ENCODE results near the gene PTPRD. TPM values are rescaled to one million over a fixed set of nuclear protein-coding genes. Genes with fewer than 3 reads are reported as not detected.

PTPRD gene
- total RNA-seq, 1 experiment from 2014 or later: 70.1 TPM

GRCh38 chr9:10651012-10651411, 38.2 kb upstream of the PTPRD start:
- H3K27ac Mint-ChIP-seq (ENCODE audit: unreplicated experiment): no peak overlapping the region
- BruUV-seq (replicated peaks): no TSS peak
- no peaks in the 10 kb centered on the region for H3K9me3 Mint-ChIP-seq (ENCODE audit: unreplicated experiment)
- no peak for DNase-seq
- Histone ChIP-seq H3K27me3 (replicated peaks; ENCODE audit: control insufficient read depth, insufficient read depth, low read length) (no peaks in the 10 kb centered on the region), H3K9me3 (no peaks in the 10 kb centered on the region), H3K4me3 (ENCODE audit: low read depth, low read length) (no peak overlapping the region), H3K36me3 (ENCODE audit: control insufficient read depth, insufficient read depth, low read length) (no peaks in the 10 kb centered on the region), H3K4me1 (no peaks in the 10 kb centered on the region)
- H3K36me3 Mint-ChIP-seq (ENCODE audit: insufficient read depth, unreplicated experiment): no peaks in the 10 kb centered on the region
- intact Hi-C loops (cut with micrococcal nuclease; ENCODE audit: unreplicated experiment): no loop called here
- H3K27me3 Mint-ChIP-seq (ENCODE audit: insufficient read depth, unreplicated experiment): no peaks in the 10 kb centered on the region
- H3K4me1 Mint-ChIP-seq (ENCODE audit: low read depth, unreplicated experiment): no peaks in the 10 kb centered on the region
- no peak overlapping the region for H3K4me3 Mint-ChIP-seq (ENCODE audit: unreplicated experiment)
- ChIA-PET CTCF (no interaction called here), POLR2A (no interaction called here)
- TF ChIP-seq CTCF (IDR thresholded peaks at IDR 0.05; ENCODE audit: insufficient read depth in 1 of 2, low read depth in 1 of 2, low read length in 1 of 2, severe bottlenecking in 1 of 2, unreplicated experiment in 1 of 2): no peak

GRCh38 chr9:10649076-10649475, 36.3 kb upstream of the PTPRD start:
- no peaks in the 10 kb centered on the region for H3K9me3 ChIP-seq
- no peaks in the 10 kb centered on the region for H3K36me3 Mint-ChIP-seq (ENCODE audit: insufficient read depth, unreplicated experiment)
- no TSS peak for BruUV-seq (replicated peaks)
- TF ChIP-seq CTCF (IDR thresholded peaks at IDR 0.05; ENCODE audit: insufficient read depth in 1 of 2, low read depth in 1 of 2, low read length in 1 of 2, severe bottlenecking in 1 of 2, unreplicated experiment in 1 of 2): no peak
- no peak overlapping the region for H3K27ac Mint-ChIP-seq (ENCODE audit: unreplicated experiment)
- no peaks in the 10 kb centered on the region for H3K9me3 Mint-ChIP-seq (ENCODE audit: unreplicated experiment)
- H3K27me3 ChIP-seq (replicated peaks; ENCODE audit: control insufficient read depth, insufficient read depth, low read length): no peaks in the 10 kb centered on the region
- H3K36me3 ChIP-seq (ENCODE audit: control insufficient read depth, insufficient read depth, low read length): no peaks in the 10 kb centered on the region
- no peak overlapping the region for H3K4me3 ChIP-seq (ENCODE audit: low read depth, low read length)
- ChIA-PET POLR2A (no interaction called here), CTCF (no interaction called here)
- no peaks in the 10 kb centered on the region for H3K4me1 ChIP-seq
- DNase-seq: no peak
- intact Hi-C loops (cut with micrococcal nuclease; ENCODE audit: unreplicated experiment): no loop called here
- H3K4me1 Mint-ChIP-seq (ENCODE audit: low read depth, unreplicated experiment): no peaks in the 10 kb centered on the region
- no peaks in the 10 kb centered on the region for H3K27me3 Mint-ChIP-seq (ENCODE audit: insufficient read depth, unreplicated experiment)
- no peak overlapping the region for H3K4me3 Mint-ChIP-seq (ENCODE audit: unreplicated experiment)

- no peaks in the 10 kb centered on the region for H3K4me1 ChIP-seq
- H3K4me3 ChIP-seq (ENCODE audit: low read depth, low read length): no peak overlapping the region
- ChIA-PET CTCF (no interaction called here), POLR2A (no interaction called here)
- no peak for DNase-seq
- TF ChIP-seq CTCF (IDR thresholded peaks at IDR 0.05; ENCODE audit: insufficient read depth in 1 of 2, low read depth in 1 of 2, low read length in 1 of 2, severe bottlenecking in 1 of 2, unreplicated experiment in 1 of 2): no peak
- no peak overlapping the region for H3K4me3 Mint-ChIP-seq (ENCODE audit: unreplicated experiment)
- intact Hi-C loops (cut with micrococcal nuclease; ENCODE audit: unreplicated experiment): no loop called here
- H3K9me3 Mint-ChIP-seq (ENCODE audit: unreplicated experiment): no peaks in the 10 kb centered on the region
- H3K27me3 Mint-ChIP-seq (ENCODE audit: insufficient read depth, unreplicated experiment): no peaks in the 10 kb centered on the region
- H3K27ac Mint-ChIP-seq (ENCODE audit: unreplicated experiment): no peak overlapping the region
- H3K27me3 ChIP-seq (replicated peaks; ENCODE audit: control insufficient read depth, insufficient read depth, low read length): no peaks in the 10 kb centered on the region
- H3K4me1 Mint-ChIP-seq (ENCODE audit: low read depth, unreplicated experiment): no peaks in the 10 kb centered on the region
- no peaks in the 10 kb centered on the region for H3K36me3 ChIP-seq (ENCODE audit: control insufficient read depth, insufficient read depth, low read length)
- BruUV-seq (replicated peaks): no TSS peak
- H3K9me3 ChIP-seq: no peaks in the 10 kb centered on the region
- no peaks in the 10 kb centered on the region for H3K36me3 Mint-ChIP-seq (ENCODE audit: insufficient read depth, unreplicated experiment)
Observed at GRCh38 chr9:10633785-10634184, 21.0 kb upstream of the PTPRD start.
